ENCODE measurements around the gene HDAC4. TPM values are rescaled to one million over a fixed set of nuclear protein-coding genes. Genes with fewer than 3 reads are reported as not detected.

The HDAC4 gene
- total RNA-seq, 1 experiment from 2014 or later = 61.5 TPM

DNA sequence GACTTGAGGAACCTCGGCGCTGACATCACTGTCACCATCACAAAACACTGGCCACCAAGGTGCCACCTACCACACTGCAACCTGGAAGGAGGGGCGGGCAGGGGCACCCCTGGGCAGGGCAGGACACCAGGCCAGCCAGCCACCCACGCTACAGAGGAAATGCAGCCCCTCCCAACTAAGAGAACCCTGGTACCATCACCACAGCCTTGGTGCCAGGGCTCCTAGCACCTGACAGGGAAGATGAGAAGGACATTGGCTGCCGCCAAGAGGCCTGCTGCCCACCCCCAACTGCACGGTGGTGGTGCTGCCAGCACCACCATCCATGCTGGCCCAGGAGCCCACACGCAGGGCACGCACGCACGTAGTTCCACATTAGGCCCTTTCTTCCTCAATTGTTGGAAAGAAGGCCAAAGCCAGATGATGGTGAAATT is 88.7 kb downstream of the HDAC4 start:
- Histone ChIP-seq H3K27ac (no peak overlapping the region), H3K36me3 (ENCODE audit: low read depth) (no peaks in the 10 kb centered on the region), H3K4me3 (no peak overlapping the region), H2AFZ (no peak overlapping the region), H3K4me2 (no peak overlapping the region), H3K4me1 (replicated peaks; ENCODE audit: insufficient read depth) (no peaks in the 10 kb centered on the region), H3K79me2 (ENCODE audit: low read depth) (peaks cover 4% of the 10 kb centered on the region; the same call in 1 of the 2 replicates), H3K27me3 (ENCODE audit: insufficient read depth, low read depth) (no peaks in the 10 kb centered on the region), H3K9me2 (ENCODE audit: insufficient read depth) (no peaks in the 10 kb centered on the region), H3F3A (ENCODE audit: insufficient read depth, low read depth) (no peaks in the 10 kb centered on the region), H4K20me1 (ENCODE audit: insufficient read depth) (no peaks in the 10 kb centered on the region; the same call in none of the 2 replicates), H3K9me3 (ENCODE audit: insufficient read depth, low read depth) (no peaks in the 10 kb centered on the region)
- ChIA-PET POLR2A (ENCODE audit: unreplicated experiment) (no interaction called here), CTCF (no interaction called here)
- DNase-seq = no peak
- BruUV-seq (replicated peaks) = no TSS peak
- TF ChIP-seq, protein P1, sequence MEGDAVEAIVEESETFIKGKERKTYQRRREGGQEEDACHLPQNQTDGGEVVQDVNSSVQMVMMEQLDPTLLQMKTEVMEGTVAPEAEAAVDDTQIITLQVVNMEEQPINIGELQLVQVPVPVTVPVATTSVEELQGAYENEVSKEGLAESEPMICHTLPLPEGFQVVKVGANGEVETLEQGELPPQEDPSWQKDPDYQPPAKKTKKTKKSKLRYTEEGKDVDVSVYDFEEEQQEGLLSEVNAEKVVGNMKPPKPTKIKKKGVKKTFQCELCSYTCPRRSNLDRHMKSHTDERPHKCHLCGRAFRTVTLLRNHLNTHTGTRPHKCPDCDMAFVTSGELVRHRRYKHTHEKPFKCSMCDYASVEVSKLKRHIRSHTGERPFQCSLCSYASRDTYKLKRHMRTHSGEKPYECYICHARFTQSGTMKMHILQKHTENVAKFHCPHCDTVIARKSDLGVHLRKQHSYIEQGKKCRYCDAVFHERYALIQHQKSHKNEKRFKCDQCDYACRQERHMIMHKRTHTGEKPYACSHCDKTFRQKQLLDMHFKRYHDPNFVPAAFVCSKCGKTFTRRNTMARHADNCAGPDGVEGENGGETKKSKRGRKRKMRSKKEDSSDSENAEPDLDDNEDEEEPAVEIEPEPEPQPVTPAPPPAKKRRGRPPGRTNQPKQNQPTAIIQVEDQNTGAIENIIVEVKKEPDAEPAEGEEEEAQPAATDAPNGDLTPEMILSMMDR (conservative IDR thresholded peaks at IDR 0.05) = no peak
- TF ChIP-seq EZH2 (IDR thresholded peaks at IDR 0.05; ENCODE audit: low read depth) = no peak
- intact Hi-C loops (cut with micrococcal nuclease; ENCODE audit: unreplicated experiment) = no loop called here

- POLR2A ChIA-PET (ENCODE audit: unreplicated experiment) = no interaction called here
- H4K20me1 ChIP-seq (ENCODE audit: insufficient read depth) = no peaks in the 10 kb centered on the region; the same call in none of the 2 replicates
- H3K27me3 ChIP-seq (ENCODE audit: insufficient read depth, low read depth) = no peaks in the 10 kb centered on the region
- H3F3A ChIP-seq (ENCODE audit: insufficient read depth, low read depth) = no peaks in the 10 kb centered on the region
- CTCF ChIA-PET = no interaction called here
- intact Hi-C loops (cut with micrococcal nuclease; ENCODE audit: unreplicated experiment) = no loop called here
- H3K4me1 ChIP-seq (replicated peaks; ENCODE audit: insufficient read depth) = no peaks in the 10 kb centered on the region
- no peak overlapping the region for H3K4me2 ChIP-seq
- no peak for DNase-seq
- no peak overlapping the region for H3K4me3 ChIP-seq
- no peaks in the 10 kb centered on the region for H3K9me3 ChIP-seq (ENCODE audit: insufficient read depth, low read depth)
- no peaks in the 10 kb centered on the region for H3K36me3 ChIP-seq (ENCODE audit: low read depth)
- no peaks in the 10 kb centered on the region for H3K9me2 ChIP-seq (ENCODE audit: insufficient read depth)
- H3K79me2 ChIP-seq (ENCODE audit: low read depth) = peaks cover 4% of the 10 kb centered on the region; the same call in 1 of the 2 replicates
- H2AFZ ChIP-seq = no peak overlapping the region
- no peak overlapping the region for H3K27ac ChIP-seq
- no peak for TF ChIP-seq EZH2 (IDR thresholded peaks at IDR 0.05; ENCODE audit: low read depth)
- TF ChIP-seq, protein P1 (conservative IDR thresholded peaks at IDR 0.05) = no peak
- BruUV-seq (replicated peaks) = no TSS peak
These were observed 89.4 kb downstream of the HDAC4 start for GRCh38 chr2:239311132-239312040.

DNA sequence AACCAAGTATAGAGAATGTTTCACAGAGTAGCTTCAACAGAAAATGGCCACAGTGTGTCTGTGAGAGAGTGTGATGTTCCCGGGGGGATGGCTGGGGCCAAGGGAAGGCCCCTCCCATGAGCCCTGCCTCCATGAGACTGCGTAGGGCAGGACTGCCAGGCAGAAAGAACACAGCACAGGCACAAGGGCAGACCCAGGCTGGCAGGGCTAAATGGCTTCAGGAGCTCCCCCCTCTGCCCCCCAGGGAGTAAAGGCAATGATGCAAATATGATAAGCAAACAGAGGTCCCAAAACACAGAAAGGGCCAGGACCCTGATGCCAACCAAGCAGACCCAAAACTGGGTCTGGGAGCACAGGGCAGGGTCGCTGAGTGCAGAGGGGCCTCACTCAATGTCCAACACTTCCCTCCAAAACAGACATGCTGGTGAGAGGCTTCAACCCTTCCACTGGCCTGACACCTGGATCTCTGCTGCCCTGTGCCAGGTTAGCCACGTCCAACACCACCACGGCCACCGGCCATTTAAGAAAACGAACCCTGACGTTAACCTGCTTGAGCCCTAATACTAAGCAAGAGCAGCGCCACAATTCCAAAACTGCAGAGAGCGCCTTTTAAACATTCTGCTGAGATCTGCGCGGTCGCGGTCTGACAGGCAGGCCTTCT is 90.3 kb downstream of the HDAC4 start:
- no peak overlapping the region for H3K4me3 ChIP-seq
- H3K9me3 ChIP-seq (ENCODE audit: insufficient read depth, low read depth) = no peaks in the 10 kb centered on the region
- no peak overlapping the region for H3K27ac ChIP-seq
- H3K27me3 ChIP-seq (ENCODE audit: insufficient read depth, low read depth) = no peaks in the 10 kb centered on the region
- H3K36me3 ChIP-seq (ENCODE audit: low read depth) = no peaks in the 10 kb centered on the region
- no peak overlapping the region for H3K4me2 ChIP-seq
- CTCF ChIA-PET = no interaction called here
- H3K79me2 ChIP-seq (ENCODE audit: low read depth) = no peaks in the 10 kb centered on the region
- H3F3A ChIP-seq (ENCODE audit: insufficient read depth, low read depth) = no peaks in the 10 kb centered on the region
- POLR2A ChIA-PET (ENCODE audit: unreplicated experiment) = no interaction called here
- intact Hi-C loops (cut with micrococcal nuclease; ENCODE audit: unreplicated experiment) = no loop called here
- DNase-seq = no peak
- no peaks in the 10 kb centered on the region; the same call in none of the 2 replicates for H4K20me1 ChIP-seq (ENCODE audit: insufficient read depth)
- no peaks in the 10 kb centered on the region for H3K4me1 ChIP-seq (replicated peaks; ENCODE audit: insufficient read depth)
- no peak overlapping the region for H2AFZ ChIP-seq
- no peak for TF ChIP-seq EZH2 (IDR thresholded peaks at IDR 0.05; ENCODE audit: low read depth)
- TF ChIP-seq, protein P1 (conservative IDR thresholded peaks at IDR 0.05) = no peak
- H3K9me2 ChIP-seq (ENCODE audit: insufficient read depth) = no peaks in the 10 kb centered on the region
- no TSS peak for BruUV-seq (replicated peaks)
